Keratinocyte (primary cell): ENCODE measurements around the gene ZNF841. TPM values are rescaled to one million over a fixed set of nuclear protein-coding genes. Genes with fewer than 3 reads are reported as not detected.
A peak's percentile ranks its signal among the peaks of the same experiment; 100 is the strongest.
"Not testable (repeated sequence)": the region's sequence is repeated elsewhere in the genome, so short reads cannot be mapped to it uniquely, and the experiment has no call there.

Source experiments
- DNase-seq: peaks from one replicate; pipeline ENCODE4 v3.0.0-alpha.2; 2011; ENCODE audit warnings: low read depth, missing footprints, low spot score
- FAIRE-seq: peaks from 2 replicates; lab custom pipeline; 2011; peaks lifted over from hg19 to GRCh38; lab: Jason Lieb, UNC
- H2AFZ ChIP-seq: 2 replicates; pipeline ENCODE4 v1.6.0; 2012; ENCODE audit warnings: low read length, control low read depth, inconsistent platforms; ENCODE audit not compliant: control insufficient read depth
- H3K27ac ChIP-seq: 2 replicates; pipeline ENCODE4 v1.5.1; 2011; ENCODE audit warnings: low read length; ENCODE audit not compliant: control insufficient read depth, insufficient read depth
- H3K27me3 ChIP-seq: 3 replicates; pipeline ENCODE4 v1.6.0; 2011; ENCODE audit warnings: low read length; ENCODE audit not compliant: control insufficient read depth, insufficient read depth; ENCODE audit errors: extremely low read depth
- H3K36me3 ChIP-seq, 2 experiments: 2 replicates in 1 of 2; 3 replicates in 1 of 2; pipeline ENCODE4 v1.5.1; 2011; ENCODE audit warnings: low read length in 2 of 2, mild to moderate bottlenecking in 1 of 2; ENCODE audit not compliant: control insufficient read depth in 2 of 2, insufficient read depth in 2 of 2; ENCODE audit errors: extremely low read depth in 1 of 2
- H3K4me1 ChIP-seq: 3 replicates; pipeline ENCODE4 v1.5.1; 2011; ENCODE audit warnings: low read length; ENCODE audit not compliant: control insufficient read depth, insufficient read depth; ENCODE audit errors: extremely low read depth
- H3K4me2 ChIP-seq: 3 replicates; pipeline ENCODE4 v1.6.0; 2011; ENCODE audit warnings: low read depth, low read length; ENCODE audit not compliant: control insufficient read depth, insufficient read depth; ENCODE audit errors: extremely low read depth
- H3K4me3 ChIP-seq, 3 experiments: fragments of 200-600 bp in 1 of 3; sonication (generic) in 1 of 3; 2 replicates in 2 of 3; 3 replicates in 1 of 3; pipeline ENCODE4 v1.5.1; 2011 to 2016; ENCODE audit warnings: low read length in 3 of 3, mild to moderate bottlenecking in 3 of 3, control low read depth in 2 of 3, inconsistent platforms in 1 of 3, low read depth in 1 of 3, mixed read lengths in 1 of 3, mixed run types in 1 of 3, moderate library complexity in 1 of 3; ENCODE audit not compliant: control insufficient read depth in 2 of 3, insufficient read depth in 2 of 3; ENCODE audit errors: extremely low read depth in 1 of 3
- H3K79me2 ChIP-seq: 2 replicates; pipeline ENCODE4 v1.6.0; 2012; ENCODE audit warnings: low read length; ENCODE audit not compliant: control insufficient read depth, insufficient read depth
- H3K9ac ChIP-seq: 3 replicates; pipeline ENCODE4 v1.6.0; 2011; ENCODE audit warnings: low read length; ENCODE audit not compliant: control insufficient read depth, insufficient read depth; ENCODE audit errors: extremely low read depth
- H3K9me1 ChIP-seq: 3 replicates; pipeline ENCODE4 v1.6.0; 2011; ENCODE audit warnings: low read length; ENCODE audit not compliant: control insufficient read depth, insufficient read depth; ENCODE audit errors: extremely low read depth
- H3K9me3 ChIP-seq: 2 replicates; pipeline ENCODE4 v1.5.1; 2012; ENCODE audit warnings: low read depth, low read length; ENCODE audit not compliant: control insufficient read depth
- H4K20me1 ChIP-seq: 3 replicates; pipeline ENCODE4 v1.6.0; 2011; ENCODE audit warnings: low read length; ENCODE audit not compliant: control insufficient read depth, insufficient read depth; ENCODE audit errors: extremely low read depth
- CTCF ChIP-seq, 3 experiments: IDR thresholded peaks in 1 of 3; conservative IDR thresholded peaks in 1 of 3; optimal IDR thresholded peaks in 1 of 3; 2 replicates in 2 of 3; 3 replicates in 1 of 3; pipeline versions ENCODE3 to v1.5.1; 2011; ENCODE audit warnings: low read length in 3 of 3, mild to moderate bottlenecking in 3 of 3, moderate library complexity in 2 of 3, control low read depth in 1 of 3, inconsistent platforms in 1 of 3; ENCODE audit not compliant: insufficient read depth in 2 of 3; ENCODE audit errors: extremely low read depth in 1 of 3
- EZH2 ChIP-seq: IDR thresholded peaks from one replicate; pipeline ENCODE4 v1.6.1; 2012; ENCODE audit warnings: inconsistent platforms, mild to moderate bottlenecking, low read length, moderate library complexity
- dilution Hi-C: fragments of 300-500 bp; cut with MboI; formaldehyde crosslinking; loops from one replicate; pipeline ENCODE4 v1.7.0; 2020; ENCODE audit warnings: low sequenced_read_pairs; ENCODE audit not compliant: extremely low pct_ligation_motif_present
- polyA plus RNA-seq, 5 experiments: library from polyadenylated mRNA; depleted of rRNA in 3 of 5; stranded (reverse) in 3 of 5; stranded (forward) in 1 of 5; unstranded in 1 of 5; fragments of >200 nt; gene quantifications; 1 replicate in 1 of 5; 2 replicates in 3 of 5; 3 replicates in 1 of 5; pipeline versions ENCODE4 v1.2.1 to v1.2.3, GENCODE V29; 2011 to 2012; ENCODE audit warnings: missing spikeins in 2 of 5, low read depth in 1 of 5, low replicate concordance in 1 of 5

ZNF841 gene
- polyA plus RNA-seq, 1 donor (not counting 4 experiments of a cell fraction or from before 2014, with no cell fraction given) = 14.6 TPM

- DNase-seq = no peak
- TF ChIP-seq EZH2 = no peak
- no peak for TF ChIP-seq CTCF (optimal IDR thresholded peaks at IDR 0.05 in 1 of 3, IDR thresholded peaks at IDR 0.05 in 1 of 3, conservative IDR thresholded peaks at IDR 0.05 in 1 of 3; ENCODE audit: extremely low read depth in 1 of 3, insufficient read depth in 2 of 3, low read length in 3 of 3)
- peaks cover 2% of the 10 kb centered on the region for H3K4me1 ChIP-seq
- no peak for FAIRE-seq
- H4K20me1 ChIP-seq = no peaks in the 10 kb centered on the region
- H3K9ac ChIP-seq = no peak overlapping the region
- no peak overlapping the region for H3K4me2 ChIP-seq
- H2AFZ ChIP-seq = no peak overlapping the region
- peaks cover 13% of the 10 kb centered on the region for H3K9me3 ChIP-seq
- peaks cover 8% of the 10 kb centered on the region for H3K79me2 ChIP-seq
- no peaks in the 10 kb centered on the region for H3K9me1 ChIP-seq
- H3K27me3 ChIP-seq = no peaks in the 10 kb centered on the region
- H3K36me3 ChIP-seq = no peaks in the 10 kb centered on the region
- dilution Hi-C loops = no loop called here
- no peak overlapping the region for H3K27ac ChIP-seq
- no peak overlapping the region for H3K4me3 ChIP-seq
These were observed 4.1 kb upstream of the ZNF841 start for GRCh38 chr19:52099497-52100138.

- H3K27ac ChIP-seq = peak overlapping the region; percentile 67
- dilution Hi-C loops, DNase-seq: not testable (repeated sequence)
These were observed 851 bp upstream of the ZNF841 start for GRCh38 chr19:52096416-52096815.

More at GRCh38 chr19:52096416-52096815, 851 bp upstream of the ZNF841 start:
- H4K20me1 ChIP-seq, FAIRE-seq, H3K27me3 ChIP-seq, H3K4me2 ChIP-seq, H2AFZ ChIP-seq, H3K9ac ChIP-seq, H3K9me3 ChIP-seq, H3K4me1 ChIP-seq, H3K36me3 ChIP-seq, H3K9me1 ChIP-seq, H3K4me3 ChIP-seq: not testable (repeated sequence)
- H3K79me2 ChIP-seq = peaks cover 39% of the 10 kb centered on the region
